Activated CD4-positive, alpha-beta T cell treated with anti-CD3 and anti-CD28 coated beads, Interleukin-2, amount 50 U/mL, for 1 hour (primary cell): ENCODE results near the gene ADAM17.
"Not testable (repeated sequence)": the region's sequence is repeated elsewhere in the genome, so short reads cannot be mapped to it uniquely, and the experiment has no call there.

Experiments
- DNase-seq: peaks from one replicate; pipeline ENCODE4 v3.0.0-alpha.2; 2020

Gene ADAM17

DNA sequence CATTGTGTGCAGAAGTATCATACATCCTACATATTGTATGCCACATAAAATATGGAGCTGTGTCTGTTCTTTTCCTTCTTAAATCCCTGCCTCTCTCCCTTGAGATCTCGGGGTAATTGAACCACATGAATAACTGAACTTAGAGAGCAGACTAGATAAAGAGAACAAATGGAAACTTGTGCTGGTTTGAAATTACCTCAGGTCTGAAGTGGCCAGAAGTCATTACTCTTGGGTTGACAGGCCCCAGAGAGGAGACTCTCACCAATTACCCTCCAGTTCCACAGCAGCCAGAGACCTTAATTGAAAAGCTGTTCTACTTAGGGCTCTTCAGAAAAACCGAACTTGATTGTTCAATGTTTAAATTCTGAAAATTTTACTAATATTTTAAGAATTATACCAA lies 5.0 kb upstream of the ADAM17 start:
- DNase-seq, result no peak

DNA sequence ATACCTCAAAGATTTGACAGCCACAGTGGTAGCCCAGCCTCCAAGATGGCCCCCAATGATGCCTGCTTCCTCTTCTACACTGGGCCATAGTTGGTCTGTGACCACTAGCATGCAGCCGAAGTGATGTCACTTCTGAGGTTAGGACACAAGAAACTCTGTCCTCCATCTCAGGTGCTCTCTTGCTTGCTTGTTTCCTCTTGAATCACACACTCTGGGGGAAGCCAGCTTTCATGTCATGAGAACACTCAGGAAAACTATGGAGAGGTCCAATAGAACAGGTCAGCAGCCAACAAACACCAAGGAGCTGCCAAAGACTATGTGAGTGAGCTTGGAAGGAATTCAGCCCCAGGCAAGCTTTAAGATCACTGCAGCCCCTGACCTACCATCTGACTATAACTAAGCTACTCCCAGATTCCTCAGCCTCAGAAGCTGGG lies 3.3 kb upstream of the ADAM17 start:
- no peak for DNase-seq

DNA sequence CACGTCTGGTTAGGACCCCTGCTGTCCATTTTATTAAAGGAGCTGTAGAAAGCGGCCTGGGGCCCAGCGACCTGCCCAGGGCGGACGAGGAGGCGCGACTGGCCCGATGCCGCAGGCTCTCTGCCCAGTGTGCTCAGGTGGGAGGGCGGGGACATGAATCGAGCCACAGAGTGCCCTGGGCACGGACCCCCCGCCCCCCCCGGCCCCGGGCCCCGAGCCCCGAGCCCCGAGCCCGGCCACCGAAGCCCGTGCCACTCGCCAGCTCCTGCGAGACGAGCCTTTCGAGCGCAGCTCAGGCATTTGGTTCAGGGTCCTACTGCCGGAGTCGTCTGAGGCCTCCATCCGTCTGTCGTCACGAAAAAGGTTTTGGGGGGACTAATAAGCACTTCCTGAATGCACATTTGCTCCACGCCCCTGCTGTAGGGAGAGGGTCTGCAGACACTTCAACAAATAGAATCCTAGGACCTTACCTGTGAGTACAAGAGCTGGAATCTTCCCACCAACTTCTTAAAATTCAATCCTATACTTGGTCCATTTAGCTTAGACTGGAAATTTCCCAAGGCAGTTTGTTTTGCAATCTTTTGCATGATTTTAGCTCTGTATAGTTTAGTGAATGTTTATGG lies 602 bp upstream of the ADAM17 start:
- DNase-seq, result no peak

DNA sequence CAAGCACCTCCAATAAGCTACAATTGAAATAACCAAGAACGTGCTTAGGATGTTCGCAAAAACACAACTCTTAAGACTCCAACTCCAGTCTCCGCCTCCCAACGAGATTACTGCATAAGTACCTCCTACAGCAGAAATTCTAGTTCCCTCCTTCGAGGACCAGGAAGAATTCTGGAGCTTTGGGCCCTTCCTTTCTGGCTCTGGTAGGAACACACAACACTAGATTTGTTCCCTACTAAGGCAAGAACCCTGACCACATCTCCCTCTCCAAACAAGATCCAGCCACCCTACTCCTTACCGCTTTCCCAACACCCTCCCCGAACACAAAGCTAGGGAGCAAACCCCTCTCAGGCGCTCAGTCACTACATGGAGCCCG lies 721 bp downstream of the ADAM17 start:
- DNase-seq, result peak; percentile 8

DNA sequence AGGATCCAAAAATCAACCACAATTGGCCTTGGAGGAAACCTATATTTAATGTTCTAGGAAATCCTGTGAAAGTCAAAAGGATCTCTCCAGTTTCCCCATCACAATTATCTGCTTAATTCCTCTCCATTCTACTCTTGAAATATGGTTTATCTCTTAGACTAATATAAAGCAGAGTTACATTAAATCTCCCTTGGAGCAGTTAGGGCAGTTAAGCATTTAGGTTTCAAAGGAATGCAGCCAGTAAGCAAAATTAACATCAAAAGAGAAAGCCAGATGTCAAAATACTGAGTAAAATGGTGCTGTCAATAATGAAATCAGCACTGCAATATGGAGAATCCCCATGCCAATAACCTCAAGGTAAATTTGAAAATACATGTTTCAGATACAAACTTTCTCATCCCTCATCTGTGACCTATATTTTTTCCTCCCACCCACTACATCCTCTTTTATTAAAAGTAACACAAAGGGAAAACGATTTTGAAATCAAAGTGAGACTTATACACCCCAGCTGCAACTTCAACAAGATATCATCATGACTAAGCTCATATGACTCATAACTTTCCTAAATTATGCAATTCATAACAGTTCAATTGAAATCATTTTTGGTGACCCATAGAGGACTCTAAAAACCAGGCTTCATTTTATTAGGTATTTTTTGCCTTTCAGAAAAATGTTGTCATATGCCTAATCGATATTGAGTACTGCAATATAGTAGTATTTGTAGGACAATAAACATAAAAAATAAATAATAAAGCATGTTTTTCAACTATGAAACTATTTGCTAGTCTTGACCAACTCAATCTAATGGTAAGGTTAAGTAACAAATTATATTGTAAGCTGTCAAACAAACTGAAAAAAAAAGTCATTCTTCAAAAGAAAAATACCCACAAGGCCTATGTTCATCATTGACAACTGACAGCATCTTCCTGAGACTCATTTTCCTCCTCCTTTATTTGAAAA lies 3.1 kb downstream of the ADAM17 start:
- no peak for DNase-seq

DNA sequence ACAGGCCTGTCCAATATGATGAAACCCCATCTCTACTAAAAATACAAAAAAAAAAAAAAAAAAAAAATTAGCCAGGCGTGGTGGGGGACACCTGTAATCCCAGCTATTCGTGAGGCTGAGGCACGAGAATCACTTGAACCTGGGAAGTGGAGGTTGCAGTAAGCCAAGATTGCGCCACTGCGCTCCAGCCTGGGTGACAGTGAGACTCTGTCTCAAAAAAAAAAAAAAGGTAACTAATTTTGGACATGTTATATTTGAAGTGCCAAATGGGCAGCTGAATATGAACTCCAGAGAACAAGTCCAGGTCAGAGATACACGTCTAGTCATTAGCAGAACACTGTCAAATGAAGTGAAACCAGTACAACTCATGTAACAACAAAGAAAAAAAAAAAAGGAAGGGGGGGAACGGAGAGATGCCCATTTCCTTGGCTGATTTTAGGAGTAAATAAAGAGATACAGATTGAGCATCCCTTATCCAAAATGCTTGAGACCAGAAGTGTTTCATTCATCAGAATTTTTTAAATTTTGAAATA lies 4.7 kb downstream of the ADAM17 start:
- not testable (repeated sequence) for DNase-seq

DNA sequence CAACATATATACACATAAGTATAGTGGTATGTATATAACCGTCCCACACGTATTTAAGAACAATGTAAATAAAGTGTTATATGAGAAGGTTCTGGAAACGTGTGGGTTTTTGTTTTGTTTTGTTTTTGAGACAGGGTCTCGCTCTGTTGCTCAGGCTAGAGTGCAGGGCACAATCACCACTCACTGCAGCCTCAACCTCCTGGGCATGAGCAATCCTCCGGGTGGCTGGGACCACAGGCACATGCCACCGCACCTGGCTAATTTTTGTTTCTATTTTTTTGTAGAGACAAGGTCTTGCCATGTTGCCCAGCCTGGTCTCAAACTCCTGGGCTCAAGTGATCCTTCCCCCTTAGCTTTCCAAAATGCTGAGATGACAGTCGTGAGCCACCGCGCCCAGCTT lies 6.2 kb downstream of the ADAM17 start:
- no peak for DNase-seq

DNA sequence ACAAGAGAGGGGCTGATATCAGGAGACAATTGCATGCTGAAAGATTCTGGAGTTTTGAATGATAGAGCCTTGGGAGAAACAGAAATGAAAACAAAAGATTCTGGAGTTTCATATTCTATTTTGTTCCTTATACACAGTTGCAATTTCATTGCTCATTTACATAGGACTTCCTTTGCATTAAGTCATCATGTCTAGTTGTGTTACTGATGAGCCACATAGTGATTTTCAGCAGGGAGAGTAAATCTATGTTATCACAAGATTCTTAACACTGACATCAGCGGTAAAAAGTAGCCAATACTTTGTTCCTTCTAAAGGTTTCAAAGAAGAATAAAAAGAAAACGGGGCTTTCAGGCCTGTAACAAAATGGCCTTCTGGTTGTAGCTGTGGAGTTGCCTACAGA lies 7.1 kb downstream of the ADAM17 start:
- DNase-seq, result no peak

DNA sequence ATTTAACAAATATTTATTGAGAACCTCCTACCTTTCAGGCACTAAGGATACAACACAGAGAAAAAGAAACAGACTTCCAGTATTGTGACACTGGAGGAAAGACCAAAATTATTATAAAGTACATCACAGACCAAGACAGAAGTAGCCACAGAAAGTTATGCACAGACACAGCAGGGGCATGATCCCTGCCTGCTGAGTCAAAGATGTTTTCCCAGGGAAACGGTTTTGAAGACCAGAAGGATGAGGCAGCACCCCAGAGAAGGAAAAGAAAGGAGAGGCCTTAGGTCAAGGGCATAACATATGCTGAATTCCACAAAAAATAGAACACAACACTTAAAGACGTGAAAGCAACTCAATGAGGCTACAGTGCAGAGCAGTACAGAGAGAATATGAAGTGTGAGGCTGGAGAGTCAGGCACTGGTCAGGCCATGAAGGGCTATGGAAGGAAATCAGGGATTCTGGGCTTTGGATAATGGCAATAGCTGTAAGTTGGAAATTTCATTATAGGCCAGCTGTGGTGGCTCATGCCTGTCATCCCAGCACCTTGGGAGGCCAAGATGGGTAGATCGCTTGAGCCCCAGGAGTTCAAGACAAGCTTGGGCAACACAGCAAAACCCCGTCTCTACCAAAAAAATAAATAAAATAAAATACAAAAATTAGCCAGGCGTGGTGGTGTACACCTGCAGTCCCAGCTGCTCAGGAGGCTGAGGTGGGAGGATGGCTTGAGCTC lies 8.2 kb downstream of the ADAM17 start:
- DNase-seq, result no peak

DNA sequence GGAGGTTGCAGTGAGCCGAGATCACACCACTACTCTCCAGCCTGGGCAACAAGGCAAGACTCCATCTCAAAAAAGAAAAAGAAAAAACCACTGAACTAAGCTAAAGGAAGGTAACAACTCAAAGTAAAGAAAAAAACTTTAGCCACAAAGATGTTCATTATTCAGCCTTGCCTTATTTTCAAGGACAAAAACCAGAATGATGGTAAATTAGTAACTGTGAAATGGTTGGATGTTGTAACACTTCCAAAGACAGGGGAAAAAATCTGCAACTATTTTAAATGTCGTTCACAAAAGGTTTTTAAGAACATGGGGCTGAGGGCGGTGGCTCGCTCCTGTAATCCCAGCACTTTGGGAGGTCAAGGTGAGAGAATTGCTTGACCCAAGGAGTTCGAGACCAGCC lies 10.1 kb downstream of the ADAM17 start:
- no peak for DNase-seq

DNA sequence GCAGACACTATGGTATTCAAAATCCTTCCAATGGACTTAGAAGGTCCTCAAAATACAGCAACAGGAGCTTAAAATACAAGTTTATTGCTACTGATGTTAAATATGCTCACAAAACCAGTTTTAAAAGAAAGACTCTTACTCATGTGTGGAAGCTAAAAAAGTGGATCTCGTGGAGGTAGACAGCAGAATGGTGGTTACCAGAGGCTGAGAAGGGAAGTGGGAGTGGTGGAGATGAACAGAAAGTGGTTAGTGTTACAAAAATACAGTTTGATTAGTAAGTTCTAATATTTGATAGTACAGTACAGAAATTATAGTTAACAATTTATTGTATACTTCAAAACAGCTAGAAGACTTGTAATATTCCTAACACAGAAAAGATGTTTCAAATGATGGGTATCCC lies 12.1 kb downstream of the ADAM17 start:
- no peak for DNase-seq

DNA sequence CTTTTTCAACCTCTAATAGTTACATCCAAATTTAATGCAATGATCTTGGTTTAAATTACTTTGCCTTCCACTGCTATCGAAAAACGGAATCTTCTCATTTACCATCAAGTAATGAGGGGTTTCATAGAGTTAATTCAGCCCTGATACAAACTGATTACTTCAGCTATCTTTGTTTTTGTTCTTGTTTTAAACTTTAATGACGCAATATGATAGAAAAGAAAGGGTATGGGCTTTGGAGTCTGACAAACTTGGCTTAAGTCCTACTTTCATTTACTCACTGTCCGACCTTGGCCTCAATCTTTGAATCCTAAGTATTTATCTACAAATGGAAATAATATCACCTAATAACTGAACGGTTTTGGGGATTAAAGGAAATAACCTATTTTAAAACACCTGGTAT lies 16.1 kb downstream of the ADAM17 start:
- DNase-seq, result no peak

DNA sequence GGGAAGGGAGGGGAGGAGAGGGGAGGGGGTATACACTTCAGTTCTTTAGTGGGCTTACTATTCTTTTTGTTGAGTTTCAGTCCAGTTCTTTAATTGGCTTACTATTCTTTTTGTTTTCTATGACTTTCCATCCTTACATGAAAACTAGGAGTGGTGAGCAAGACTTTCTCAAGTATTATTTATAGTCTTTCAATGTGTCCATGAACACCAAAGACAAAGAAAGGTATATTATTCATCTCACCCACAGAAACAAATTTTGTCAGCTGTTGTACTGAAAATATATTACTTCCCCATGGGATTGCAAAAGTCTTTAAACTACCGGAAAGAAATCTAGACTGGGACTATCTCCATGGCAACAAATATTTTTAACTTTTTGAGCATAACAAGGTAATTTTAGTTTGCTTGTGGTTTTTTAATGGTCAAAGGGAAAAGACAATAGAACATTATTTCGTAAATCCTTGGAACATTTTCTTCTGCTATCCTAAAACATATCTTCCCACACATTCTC lies 17.6 kb downstream of the ADAM17 start:
- no peak for DNase-seq

DNA sequence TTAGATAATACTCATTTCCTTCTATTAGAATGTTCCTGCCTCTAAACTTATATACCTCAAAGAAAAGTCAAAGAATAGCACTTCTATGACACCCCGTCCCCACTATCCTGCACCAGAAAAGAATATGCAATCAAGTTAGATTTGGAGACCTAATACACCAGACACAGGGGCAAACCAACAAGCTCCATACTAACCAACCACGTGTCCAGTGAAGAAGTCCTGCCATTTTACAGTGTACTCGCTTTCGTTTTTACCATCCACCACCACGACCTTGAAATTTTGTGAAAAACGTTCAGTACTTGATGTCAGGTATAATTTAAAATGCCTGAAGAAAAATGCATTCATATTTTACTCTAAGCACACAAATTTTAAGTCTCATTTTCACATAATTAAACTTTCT lies 19.1 kb downstream of the ADAM17 start:
- DNase-seq, result no peak

DNA sequence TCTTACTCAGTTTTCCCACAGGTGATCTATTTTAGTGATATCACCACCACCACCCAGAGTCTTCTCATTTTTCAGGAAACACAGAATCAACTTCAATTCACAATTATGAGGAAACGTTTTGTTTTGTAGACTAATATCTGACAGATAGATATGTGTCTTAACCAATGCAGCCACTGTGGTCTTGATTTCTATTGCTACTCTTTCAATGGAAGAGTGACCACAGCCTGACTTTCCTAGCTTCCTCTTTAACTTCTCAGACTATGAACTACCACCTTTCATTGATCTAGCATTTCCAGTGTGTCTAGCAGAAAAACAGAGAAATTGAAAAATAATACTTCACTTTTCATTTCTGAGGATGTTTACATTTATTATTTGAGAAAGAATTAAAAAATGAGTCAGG lies 20.5 kb downstream of the ADAM17 start:
- DNase-seq, result no peak

DNA sequence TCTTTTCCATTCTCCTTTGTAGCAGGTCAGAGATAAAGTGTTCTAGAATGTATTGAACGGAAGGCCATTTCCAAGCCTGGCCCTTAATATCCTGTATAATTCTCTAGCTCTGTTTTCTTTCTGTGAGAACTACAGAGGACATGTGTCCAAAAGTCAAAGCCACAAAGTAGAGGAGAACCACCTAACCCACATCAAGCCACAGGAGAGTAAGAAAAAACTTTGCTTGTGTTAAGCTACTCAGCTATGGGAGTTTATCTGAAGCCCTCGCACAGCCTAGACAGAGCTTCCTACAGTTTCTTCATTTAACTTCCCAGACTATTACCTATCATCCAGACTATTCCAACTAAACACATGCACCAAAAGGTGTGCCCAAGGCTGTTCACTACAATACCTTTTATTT lies 22.0 kb downstream of the ADAM17 start:
- DNase-seq, result no peak

DNA sequence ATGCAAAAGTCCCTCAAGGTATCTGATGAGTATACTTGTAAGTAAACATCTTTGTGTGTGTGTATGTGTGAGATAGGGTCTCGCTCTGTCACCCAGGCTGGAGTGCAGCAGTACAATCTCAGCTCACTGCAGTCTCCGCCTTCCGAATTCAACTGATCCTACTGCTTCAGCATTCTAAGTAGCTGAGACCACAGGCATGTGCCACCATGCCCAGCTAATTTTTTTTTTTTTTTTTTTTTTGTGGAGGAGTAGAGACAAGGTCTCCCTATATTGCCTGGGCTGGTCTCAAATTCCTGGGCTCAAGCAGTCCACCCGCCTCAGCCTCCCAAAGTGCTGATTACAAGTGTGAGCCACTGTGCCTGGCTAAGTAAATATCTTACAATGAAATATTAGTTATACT lies 23.2 kb downstream of the ADAM17 start:
- no peak for DNase-seq

DNA sequence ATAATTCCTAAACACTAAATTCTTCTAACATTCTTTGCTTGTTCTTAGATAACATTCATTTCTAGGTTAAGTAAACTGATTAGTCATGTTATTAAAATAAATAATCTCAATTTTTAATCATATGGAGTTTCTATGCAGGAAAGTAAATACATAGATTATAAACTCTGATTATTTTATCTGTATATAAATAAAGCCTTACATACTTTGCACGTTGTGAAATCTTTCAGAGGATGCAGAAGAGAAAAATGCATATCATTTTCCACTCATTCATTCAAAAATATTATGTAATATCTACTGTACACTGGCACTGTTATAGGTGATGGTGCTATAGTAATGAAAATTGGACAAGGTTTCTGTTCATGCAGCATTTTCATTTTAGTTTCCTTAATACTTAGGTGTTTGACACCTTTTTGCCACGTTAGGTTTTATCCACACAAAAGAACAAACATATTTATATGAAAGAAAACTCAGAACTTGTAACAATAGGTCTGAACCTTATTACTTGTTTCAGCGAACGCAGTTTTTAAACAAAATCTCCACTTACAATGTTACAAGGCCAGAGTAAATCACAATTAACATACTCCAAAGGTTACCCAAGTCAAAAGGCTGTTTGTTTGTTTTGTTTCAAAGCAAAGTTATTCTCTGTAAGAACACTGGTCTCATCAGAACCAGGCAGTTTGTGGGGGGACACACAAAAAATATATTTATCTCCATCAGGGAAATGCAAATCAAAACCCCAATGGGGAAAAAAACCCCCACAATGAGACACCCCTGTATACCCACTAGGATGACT lies 27.4 kb downstream of the ADAM17 start:
- DNase-seq, result no peak

DNA sequence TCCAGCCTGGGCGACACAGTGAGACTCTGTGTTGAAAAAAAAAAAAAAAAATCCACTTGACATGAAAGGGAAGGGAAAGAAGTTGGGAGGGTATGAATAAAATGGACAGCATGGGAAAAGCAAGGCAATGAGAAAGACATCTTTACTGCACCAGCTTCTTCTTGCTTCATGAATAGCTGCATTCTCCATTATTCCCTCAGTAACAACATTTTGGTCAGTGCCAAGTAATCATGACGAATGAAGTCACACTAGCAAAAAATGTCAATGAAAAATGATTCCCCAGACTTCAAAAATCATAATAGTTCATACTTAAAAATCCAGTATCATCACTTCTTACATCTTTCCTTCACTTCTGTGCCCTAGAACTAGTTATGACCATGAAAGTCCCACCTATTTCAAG lies 30.4 kb downstream of the ADAM17 start:
- DNase-seq, result no peak

DNA sequence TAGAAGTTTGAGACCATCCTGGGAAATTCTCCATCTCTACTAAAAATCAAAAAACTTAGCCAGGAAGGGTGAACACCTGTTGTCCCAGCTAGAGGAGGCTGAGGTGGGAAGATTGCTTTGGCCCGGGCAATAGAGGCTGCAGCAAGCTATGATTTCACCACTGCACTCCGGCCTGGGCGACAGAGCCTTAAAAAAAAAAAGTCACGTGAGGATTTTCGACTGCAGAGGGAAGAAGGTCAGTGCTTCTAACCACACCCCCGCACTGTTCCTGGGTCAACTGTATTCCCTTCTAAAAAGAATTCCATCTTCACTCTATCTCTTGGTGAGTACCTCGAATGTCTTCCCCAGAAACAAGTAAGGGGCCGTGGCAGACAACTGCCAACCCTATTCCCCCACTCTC lies 31.3 kb downstream of the ADAM17 start:
- no peak for DNase-seq

DNA sequence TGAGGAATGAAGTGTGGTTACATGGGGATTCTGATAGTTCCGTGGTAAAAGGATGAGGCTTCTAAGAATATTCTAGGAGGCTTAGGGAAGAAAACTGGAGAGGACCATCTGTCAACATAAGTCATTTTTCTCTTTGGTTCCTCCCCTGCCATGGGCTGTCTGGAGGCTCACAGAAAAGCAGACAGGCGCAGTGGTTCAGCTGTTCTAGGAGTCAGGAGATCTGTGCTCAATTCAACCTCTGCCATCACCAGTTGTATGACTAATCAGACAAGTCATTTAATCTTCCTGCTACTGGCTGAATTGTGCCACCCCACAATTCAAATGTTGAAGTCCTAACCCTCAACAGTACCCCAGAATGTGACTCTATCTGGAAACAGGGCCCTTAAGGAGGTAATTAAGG lies 36.4 kb downstream of the ADAM17 start:
- DNase-seq, result no peak

DNA sequence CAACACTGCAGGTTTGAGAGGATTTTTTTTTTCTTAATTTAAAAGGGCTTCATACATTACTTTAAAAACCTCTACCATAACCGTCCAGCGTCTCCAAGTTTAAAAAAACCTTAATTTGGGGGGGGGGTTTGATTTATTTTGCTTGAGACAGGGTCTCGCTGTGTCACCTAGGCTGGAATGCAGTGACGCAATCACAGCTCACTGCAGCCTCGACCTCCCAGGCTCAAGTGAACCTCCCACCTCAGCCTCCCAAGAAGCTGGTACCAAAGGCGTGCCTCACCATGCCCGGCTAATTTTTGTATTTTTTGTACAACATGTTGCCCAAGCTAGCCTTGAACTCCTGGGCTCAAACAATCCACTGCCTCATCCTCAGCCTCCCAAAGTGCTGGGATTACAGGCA lies 36.9 kb downstream of the ADAM17 start:
- DNase-seq, result no peak

DNA sequence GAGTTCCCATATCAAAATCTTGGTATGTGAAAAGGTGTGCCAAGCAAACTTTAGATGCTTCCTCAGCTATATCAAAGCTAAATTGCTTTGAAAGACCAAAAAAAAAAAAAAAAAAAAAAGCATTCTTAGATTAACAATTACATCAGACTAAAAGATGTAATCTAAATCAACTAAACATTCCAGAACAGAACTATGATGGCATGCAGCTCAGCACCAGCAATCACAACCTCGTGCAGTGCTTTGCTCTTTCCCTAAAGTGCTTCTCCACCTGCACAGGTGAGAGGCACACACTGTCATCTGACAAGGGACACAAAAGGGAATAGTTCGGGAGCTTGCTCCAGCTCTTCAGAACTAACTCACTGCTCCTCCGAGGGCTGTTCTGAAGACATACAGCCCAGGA lies 37.5 kb downstream of the ADAM17 start:
- no peak for DNase-seq
